Measurements from ENCODE around the gene STK25. TPM values are rescaled to one million over a fixed set of nuclear protein-coding genes. Genes with fewer than 3 reads are reported as not detected.
"Not testable (repeated sequence)": the region's sequence is repeated elsewhere in the genome, so short reads cannot be mapped to it uniquely, and the experiment has no call there.

Gene STK25
- total RNA-seq, 1 donor from 2014 or later = 445 TPM

DNA sequence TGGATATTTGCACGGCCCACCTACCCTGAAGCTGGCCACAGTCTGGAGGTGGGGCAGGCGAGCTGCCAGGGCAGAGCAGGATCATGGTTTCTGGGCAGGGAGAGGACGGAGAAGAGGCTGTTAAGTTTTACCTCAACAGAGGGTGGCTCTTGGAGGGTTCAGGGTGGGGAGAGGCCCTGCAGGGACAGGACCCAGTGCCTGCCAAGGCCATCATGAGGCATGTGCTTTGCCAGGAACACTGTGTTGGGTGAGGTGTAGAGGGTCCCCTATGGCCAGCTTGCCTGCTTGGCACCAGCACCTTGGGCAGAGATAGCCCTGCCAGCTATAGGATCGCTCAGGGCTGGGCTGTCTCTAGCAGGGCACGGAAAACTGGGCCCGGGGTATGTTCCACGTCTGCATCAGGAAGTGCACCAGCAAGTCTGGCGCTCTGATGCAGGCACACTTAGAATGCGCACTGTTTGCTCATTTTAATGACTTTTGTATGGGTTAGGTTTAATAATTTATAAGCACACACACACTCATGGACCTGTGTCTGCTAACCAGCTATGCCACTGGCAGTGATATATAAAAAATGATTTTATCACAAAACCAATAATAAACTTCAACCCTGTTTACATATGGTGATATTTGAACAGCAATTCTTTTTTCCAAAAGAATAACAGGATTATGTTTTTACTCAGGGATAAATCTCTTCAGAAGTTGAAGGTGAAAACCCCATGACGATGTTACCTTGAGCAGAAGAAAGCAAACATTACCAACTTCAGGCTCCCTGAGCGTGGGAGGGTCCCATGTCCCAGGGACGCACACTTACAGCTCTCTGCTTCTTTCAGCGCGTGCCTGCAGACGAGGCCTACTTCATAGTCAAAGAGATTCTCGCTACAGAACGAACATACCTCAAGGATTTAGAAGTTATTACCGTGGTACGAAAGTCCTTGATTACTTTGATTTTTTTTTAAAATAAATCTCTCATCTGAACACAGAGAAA, 46.4 kb downstream of the STK25 start:
- no peak for DNase-seq

DNA sequence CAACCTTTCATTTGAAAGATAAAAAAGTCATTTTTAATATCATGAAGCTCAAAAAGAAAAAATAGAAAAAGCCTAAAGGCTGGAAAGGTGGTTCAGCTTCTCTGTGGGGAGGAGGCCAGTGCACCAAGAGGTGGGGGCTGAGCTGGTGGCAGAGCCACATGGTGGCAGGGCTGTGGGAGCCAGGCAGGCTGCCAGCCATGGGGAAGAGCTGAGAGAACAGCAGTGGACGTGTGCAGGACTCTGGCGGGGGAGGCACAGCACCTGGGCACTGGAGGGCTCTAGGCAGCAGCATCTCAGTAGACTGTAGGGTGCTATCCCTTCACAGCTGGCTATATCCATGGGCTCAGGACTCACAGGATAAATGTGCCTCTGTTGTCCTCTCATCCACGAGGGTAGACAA, 47.8 kb downstream of the STK25 start:
- DNase-seq = no peak

- DNase-seq = no peak
Measured at GRCh38 chr2:241459520-241459919, 48.9 kb downstream of the STK25 start.

- no peak for DNase-seq
Measured at GRCh38 chr2:241458687-241459086, 49.7 kb downstream of the STK25 start.

GRCh38 chr2:241456546-241456945, 51.8 kb downstream of the STK25 start:
- DNase-seq = no peak

DNA sequence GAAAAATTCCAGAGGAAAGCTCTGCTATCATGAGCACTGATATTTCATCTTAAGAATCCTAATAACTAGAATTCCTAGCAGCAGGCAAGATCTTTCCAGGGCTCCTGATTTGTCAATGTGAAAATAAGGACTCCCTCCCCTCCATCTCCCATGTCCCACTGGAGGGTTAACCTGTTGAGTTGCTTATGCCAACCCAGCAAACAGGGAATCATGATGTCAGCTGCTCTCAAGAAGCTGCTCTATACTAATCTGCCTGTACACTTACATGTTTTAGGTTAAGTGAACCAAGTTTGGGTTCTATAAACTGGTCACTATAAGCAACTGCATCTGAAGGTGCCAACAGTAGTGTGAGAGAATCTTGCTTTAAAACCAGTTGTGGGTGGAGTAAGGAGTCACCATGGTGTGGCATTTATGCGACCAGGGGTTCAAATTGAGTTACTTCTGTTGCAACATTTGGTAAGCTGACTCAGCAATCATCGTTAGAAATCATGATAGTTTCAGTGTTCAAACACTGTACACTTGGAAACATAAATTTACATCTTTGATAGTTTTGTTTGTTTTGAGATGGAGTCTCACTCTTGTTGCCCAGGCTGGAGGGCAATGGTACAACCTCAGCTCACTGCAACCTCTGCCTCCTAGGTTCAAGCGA, 53.4 kb downstream of the STK25 start:
- no peak for DNase-seq

DNA sequence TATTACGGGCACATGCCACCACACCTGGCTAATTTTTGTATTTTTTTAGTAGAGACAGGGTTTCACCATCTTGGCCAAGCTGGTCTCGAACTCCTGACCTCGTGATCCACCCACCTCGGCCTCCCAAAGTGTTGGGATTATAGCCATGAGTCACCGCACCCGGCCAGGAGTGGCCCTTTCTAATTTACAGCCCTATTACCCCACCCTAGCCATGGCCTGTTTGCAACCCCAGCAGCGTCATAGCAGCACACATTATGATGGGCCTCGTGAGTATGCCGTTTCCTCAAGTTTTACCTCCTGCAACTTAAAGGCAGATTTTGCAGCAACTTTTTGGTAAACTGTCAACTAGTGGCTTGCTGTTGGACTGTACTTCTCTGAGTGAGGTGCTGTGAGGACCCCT, 54.5 kb downstream of the STK25 start:
- not testable (repeated sequence) for DNase-seq

- DNase-seq = no peak
Measured at GRCh38 chr2:241451840-241452506, 56.4 kb downstream of the STK25 start.

GRCh38 chr2:241450092-241450491, 58.3 kb downstream of the STK25 start:
- not testable (repeated sequence) for DNase-seq

GRCh38 chr2:241445426-241445825, 63.0 kb downstream of the STK25 start:
- no peak for DNase-seq

GRCh38 chr2:241443486-241444223, 64.7 kb downstream of the STK25 start:
- no peak for DNase-seq

Other genes starting within 250 kb of the STK25 start
- gene HDLBP, start 192.9 kb downstream of the STK25 start, total RNA-seq = 594 and 863 TPM in 2 replicates
- 529 and 622 TPM in 2 replicates for gene SEPTIN2, start 192.7 kb downstream of the STK25 start, total RNA-seq
- 38.3 and 43.8 TPM in 2 replicates for gene FARP2, start 152.3 kb downstream of the STK25 start, total RNA-seq
- 88.1 and 99.4 TPM in 2 replicates for gene BOK, start 50.2 kb upstream of the STK25 start, total RNA-seq
- 37.8 and 46.6 TPM in 2 replicates for gene THAP4, start 128.6 kb upstream of the STK25 start, total RNA-seq
- 66.4 and 88.5 TPM in 2 replicates for gene ATG4B, start 129.1 kb upstream of the STK25 start, total RNA-seq
- gene DTYMK, start 178.2 kb upstream of the STK25 start, total RNA-seq = 36.2 and 68.2 TPM in 2 replicates
- gene ING5, start 193.5 kb upstream of the STK25 start, total RNA-seq = 23.7 and 24.8 TPM in 2 replicates
- 12.5 and 19.4 TPM in 2 replicates for gene D2HGDH, start 226.0 kb upstream of the STK25 start, total RNA-seq

Data from dermis blood vessel endothelial cell (primary cell).